Thymus (tissue), 11 donors: ENCODE results near the gene RPL19. TPM values are rescaled to one million over a fixed set of nuclear protein-coding genes. Genes with fewer than 3 reads are reported as not detected.
A peak's percentile ranks its signal among the peaks of the same experiment; 100 is the strongest.

ENCODE experiments used
- DNase-seq, 9 donors: peaks; one replicate each; pipeline ENCODE4 v3.0.0-alpha.2; 2013; ENCODE audit warnings: low spot score in 9 of 9, low read depth in 6 of 9, missing footprints in 1 of 9
- H3K27ac ChIP-seq, 2 donors: one replicate each; pipeline ENCODE4 v1.5.1; 2013; ENCODE audit warnings: control low read depth in 1 of 2, low read depth in 1 of 2, low read length in 1 of 2, mild to moderate bottlenecking in 1 of 2, moderate library complexity in 1 of 2
- H3K27me3 ChIP-seq, 2 donors: one replicate each; pipeline ENCODE4 v1.5.1; 2013; ENCODE audit warnings: low read length in 1 of 2; ENCODE audit not compliant: control insufficient read depth in 2 of 2, insufficient read depth in 1 of 2
- H3K36me3 ChIP-seq, 2 donors: one replicate each; pipeline ENCODE4 v1.5.1; 2013; ENCODE audit warnings: low read length in 1 of 2, mild to moderate bottlenecking in 1 of 2, moderate library complexity in 1 of 2; ENCODE audit not compliant: control insufficient read depth in 2 of 2, insufficient read depth in 2 of 2
- H3K4me1 ChIP-seq, 2 donors: one replicate each; pipeline ENCODE4 v1.5.1; 2013; ENCODE audit warnings: low read length in 2 of 2; ENCODE audit not compliant: control insufficient read depth in 2 of 2, insufficient read depth in 2 of 2
- H3K4me3 ChIP-seq, 2 donors: one replicate each; pipeline ENCODE4 v1.5.1; 2013; ENCODE audit warnings: low read length in 2 of 2, control low read depth in 1 of 2, mild to moderate bottlenecking in 1 of 2
- H3K9me3 ChIP-seq, 2 donors: one replicate each; pipeline ENCODE4 v1.5.1; 2013; ENCODE audit warnings: low read length in 1 of 2, mild to moderate bottlenecking in 1 of 2; ENCODE audit not compliant: control insufficient read depth in 2 of 2, insufficient read depth in 1 of 2
- WGBS: extraction: QIAGEN DNeasy Blood & Tissue Kit; methylation state at CpG from one replicate; pipeline ENCODE4 v1.1.7; 2013; 5-methylcytosine and 5-hydroxymethylcytosine counted together
- polyA plus RNA-seq: library from polyadenylated mRNA; stranded (reverse); fragments of 200-250 nt; gene quantifications from one replicate; pipeline ENCODE4 v1.2.3, GENCODE V29; 2013
- total RNA-seq: library from RNA; stranded (reverse); fragments of 120-200 nt; gene quantifications from one replicate; pipeline ENCODE4 v1.2.4, GENCODE V29; 2013
- donor health status: healthy.

Gene RPL19
- total and polyA plus RNA-seq, 2 donors: 3,707 to 3,788 TPM

DNA sequence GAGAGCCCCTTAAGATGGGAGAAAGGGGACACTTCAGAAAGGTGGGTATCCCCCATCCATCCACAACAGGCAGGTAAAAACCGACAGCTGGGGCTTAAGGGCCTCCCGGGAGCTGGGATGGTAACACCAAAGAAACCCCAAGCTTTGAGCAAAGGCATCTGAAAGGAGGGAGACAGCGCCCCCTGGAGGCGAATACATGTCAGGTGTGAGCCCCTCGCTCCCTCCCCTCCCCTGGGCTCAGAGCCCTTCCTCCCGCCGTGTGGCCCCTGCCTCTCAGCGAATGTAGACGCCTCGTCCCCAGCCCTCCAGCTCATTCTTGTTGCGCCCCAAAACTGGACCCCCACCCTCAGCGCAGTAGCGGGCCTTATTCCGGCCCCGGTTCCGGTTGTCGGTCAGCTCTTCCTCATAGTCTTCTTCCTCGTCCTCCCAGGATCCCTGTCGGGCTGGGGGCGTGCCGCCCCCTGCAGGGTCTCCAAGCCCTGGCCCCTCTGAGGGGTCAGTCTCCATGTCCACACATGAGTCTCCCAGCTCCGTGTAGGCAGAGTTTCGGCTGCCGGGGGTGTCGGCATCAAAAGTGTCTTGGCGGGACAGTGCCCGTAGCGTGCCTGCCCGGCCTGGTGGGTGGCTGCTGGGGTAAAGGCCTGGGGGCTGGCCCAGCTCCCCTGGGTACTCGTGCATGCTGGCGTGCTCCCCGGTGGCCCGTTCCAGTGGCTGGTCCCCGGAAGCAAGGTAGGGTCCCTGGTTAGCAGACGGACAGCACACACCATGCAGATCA, 25.0 kb upstream of the RPL19 start:
- Histone ChIP-seq H3K4me1 (peaks cover 29 to 54% of the 10 kb centered on the region in 2 donors), H3K4me3 (peak overlapping the region in 1 of 2 donors; percentile 18), H3K9me3 (peaks cover 1 to 3% of the 10 kb centered on the region in 2 donors), H3K27me3 (no peaks in the 10 kb centered on the region), H3K36me3 (peaks cover 34 to 38% of the 10 kb centered on the region in 2 donors), H3K27ac (peak overlapping the region in 1 of 2 donors; percentile 97)
- 63% methylated on average over 35 of the region's 35 CpGs for WGBS
- DNase-seq: peak in 6 of 9 donors; percentile 82 to 96 (median 91)

DNA sequence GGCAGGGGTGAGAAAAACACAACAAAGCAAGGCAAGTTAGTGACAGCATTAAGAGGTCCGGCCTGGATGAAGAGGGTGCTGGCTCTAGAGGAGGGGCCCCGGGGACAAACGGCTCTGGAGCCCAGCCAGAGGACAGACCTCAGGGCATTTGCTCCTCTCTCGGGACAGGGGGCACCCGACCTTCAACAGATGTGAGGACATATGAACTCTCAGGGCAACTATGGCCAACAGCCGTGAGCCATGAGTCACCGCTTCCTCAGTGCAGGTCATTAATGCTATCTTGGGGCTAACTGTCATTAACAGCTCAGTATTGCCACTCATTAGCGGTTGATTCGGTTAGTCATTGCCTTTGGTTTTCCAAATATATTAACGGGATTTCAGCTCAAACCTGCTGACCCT, 24.4 kb upstream of the RPL19 start:
- 93% methylated on average over 10 of the region's 10 CpGs for WGBS
- Histone ChIP-seq H3K9me3 (peaks cover 1 to 3% of the 10 kb centered on the region in 2 donors), H3K4me3 (no peak overlapping the region), H3K36me3 (peaks cover 36 to 38% of the 10 kb centered on the region in 2 donors), H3K27ac (no peak overlapping the region), H3K27me3 (no peaks in the 10 kb centered on the region), H3K4me1 (peaks cover 26 to 48% of the 10 kb centered on the region in 2 donors)
- DNase-seq: no peak

DNA sequence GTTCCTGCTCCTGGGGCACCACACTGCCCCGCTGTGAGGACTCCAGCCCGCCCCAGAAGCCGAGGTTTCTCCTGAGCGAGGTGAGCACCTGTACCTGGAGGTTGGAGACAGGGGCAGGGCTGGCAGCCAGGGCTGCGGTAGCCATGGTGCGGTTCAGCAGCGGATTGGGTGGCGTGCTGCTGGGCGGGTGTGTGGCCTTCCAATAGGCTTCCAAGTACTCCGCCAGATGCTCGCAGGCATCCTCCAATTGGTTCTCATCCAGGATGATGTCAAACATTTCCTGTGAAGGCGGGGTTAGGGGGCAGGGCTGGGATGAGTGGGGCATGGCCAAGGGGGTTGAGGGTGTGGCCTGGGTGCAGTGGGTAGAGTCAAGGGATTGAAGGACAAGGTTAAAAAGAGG, 22.8 kb upstream of the RPL19 start:
- Histone ChIP-seq H3K4me1 (peaks cover 20 to 32% of the 10 kb centered on the region in 2 donors), H3K27me3 (no peaks in the 10 kb centered on the region), H3K4me3 (no peak overlapping the region), H3K27ac (no peak overlapping the region), H3K36me3 (peaks cover 42 to 44% of the 10 kb centered on the region in 2 donors), H3K9me3 (peaks cover 1 to 7% of the 10 kb centered on the region in 2 donors)
- DNase-seq: no peak
- WGBS: 97% methylated on average over 12 of the region's 12 CpGs

DNA sequence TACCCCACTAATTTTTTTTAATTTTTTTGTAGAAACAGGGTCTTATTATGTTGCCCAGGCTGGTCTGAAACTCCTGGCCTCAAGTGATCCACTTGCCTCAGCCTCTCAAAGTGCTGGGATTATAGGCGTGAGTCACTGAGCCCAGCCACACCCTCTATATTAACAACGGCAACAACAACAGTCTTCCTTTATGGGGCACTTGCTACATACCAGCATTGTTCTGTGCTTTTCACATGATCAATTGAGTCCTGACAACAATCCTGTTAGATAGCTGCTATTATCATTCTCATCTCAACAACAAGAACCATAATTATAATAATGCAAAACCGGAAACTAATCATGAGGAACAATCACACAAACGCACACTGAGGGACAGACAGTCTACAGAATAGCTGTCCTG, 21.5 kb upstream of the RPL19 start:
- Histone ChIP-seq H3K4me3 (no peak overlapping the region), H3K36me3 (peaks cover 49 to 52% of the 10 kb centered on the region in 2 donors), H3K27me3 (no peaks in the 10 kb centered on the region), H3K4me1 (peaks cover 15 to 20% of the 10 kb centered on the region in 2 donors), H3K9me3 (peaks cover 1 to 7% of the 10 kb centered on the region in 2 donors), H3K27ac (no peak overlapping the region)
- WGBS: 95% methylated on average over 4 of the region's 4 CpGs
- no peak for DNase-seq

DNA sequence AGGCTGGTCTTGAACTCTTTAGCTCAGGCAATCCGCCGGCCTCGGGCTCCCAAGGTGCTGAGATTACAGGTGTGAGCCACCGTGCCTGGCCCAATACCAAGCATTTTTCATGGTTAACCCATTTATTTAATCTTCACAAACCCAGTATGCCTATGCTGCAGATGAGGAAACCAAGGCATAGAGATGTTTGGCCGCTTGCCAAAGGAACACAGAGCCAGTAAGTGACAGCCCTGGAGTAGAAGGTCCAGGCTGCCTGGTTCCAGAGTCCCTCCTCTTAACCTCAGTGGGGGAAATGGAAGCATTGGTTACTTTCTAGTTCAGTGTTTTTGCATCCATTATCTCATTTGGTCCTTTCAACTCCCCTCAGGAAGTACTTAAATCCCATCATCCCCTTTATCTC, 18.8 kb upstream of the RPL19 start:
- H3K27ac ChIP-seq: no peak overlapping the region
- H3K36me3 ChIP-seq: peaks cover 64 to 68% of the 10 kb centered on the region in 2 donors
- H3K4me3 ChIP-seq: no peak overlapping the region
- no peak for DNase-seq
- H3K27me3 ChIP-seq: no peaks in the 10 kb centered on the region
- peaks cover 3 to 4% of the 10 kb centered on the region in 2 donors for H3K9me3 ChIP-seq
- WGBS: 97% methylated on average over 5 of the region's 5 CpGs
- H3K4me1 ChIP-seq: no peaks in the 10 kb centered on the region

DNA sequence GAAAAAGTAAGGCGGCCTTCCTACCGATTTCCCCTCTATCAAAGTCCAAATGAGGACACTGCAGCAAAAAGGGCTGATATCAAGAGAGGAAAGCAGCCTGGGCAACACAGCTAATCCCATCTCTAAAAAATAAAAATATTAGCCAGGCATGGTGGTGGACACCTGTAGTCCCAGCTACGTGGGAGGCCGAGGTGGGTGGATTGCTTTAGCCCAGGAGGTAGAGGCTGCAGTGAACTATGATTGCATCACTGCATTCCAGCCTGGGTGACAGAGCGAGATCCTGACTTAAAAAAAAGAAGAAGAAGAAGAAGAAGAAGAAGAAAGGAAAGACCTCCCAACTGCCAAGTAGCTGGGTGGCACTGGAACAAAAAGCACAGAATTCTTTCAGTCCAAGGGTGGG, 17.0 kb upstream of the RPL19 start:
- no peak for DNase-seq
- Histone ChIP-seq H3K4me1 (no peaks in the 10 kb centered on the region), H3K9me3 (peaks cover 2 to 4% of the 10 kb centered on the region in 2 donors), H3K27ac (no peak overlapping the region), H3K27me3 (no peaks in the 10 kb centered on the region), H3K36me3 (peaks cover 59 to 65% of the 10 kb centered on the region in 2 donors), H3K4me3 (no peak overlapping the region)
- 98% methylated on average over 5 of the region's 5 CpGs for WGBS

DNA sequence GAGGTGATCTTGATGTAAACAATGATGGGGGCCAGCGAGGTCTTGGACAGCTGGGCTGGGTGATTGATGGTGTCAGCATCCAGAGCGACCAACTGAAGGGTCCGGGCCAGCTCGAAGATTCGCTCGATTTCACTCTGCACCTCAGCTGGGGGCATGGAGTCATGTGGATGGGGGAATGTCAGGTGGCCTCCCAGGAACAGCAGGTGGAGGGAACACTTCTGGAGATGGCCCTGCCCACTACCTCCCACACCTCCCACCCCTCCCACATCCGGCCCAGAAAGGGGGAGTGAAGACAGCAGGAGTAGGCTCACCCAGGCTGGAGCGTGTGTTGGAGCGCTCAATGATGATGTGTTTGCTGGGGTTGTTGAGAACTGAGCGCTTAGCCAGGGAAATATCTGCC, 16.4 kb upstream of the RPL19 start:
- Histone ChIP-seq H3K4me1 (no peaks in the 10 kb centered on the region), H3K36me3 (peaks cover 62 to 63% of the 10 kb centered on the region in 2 donors), H3K27me3 (no peaks in the 10 kb centered on the region), H3K4me3 (no peak overlapping the region), H3K9me3 (peaks cover 2 to 4% of the 10 kb centered on the region in 2 donors), H3K27ac (no peak overlapping the region)
- WGBS: 97% methylated on average over 10 of the region's 10 CpGs
- DNase-seq: no peak

DNA sequence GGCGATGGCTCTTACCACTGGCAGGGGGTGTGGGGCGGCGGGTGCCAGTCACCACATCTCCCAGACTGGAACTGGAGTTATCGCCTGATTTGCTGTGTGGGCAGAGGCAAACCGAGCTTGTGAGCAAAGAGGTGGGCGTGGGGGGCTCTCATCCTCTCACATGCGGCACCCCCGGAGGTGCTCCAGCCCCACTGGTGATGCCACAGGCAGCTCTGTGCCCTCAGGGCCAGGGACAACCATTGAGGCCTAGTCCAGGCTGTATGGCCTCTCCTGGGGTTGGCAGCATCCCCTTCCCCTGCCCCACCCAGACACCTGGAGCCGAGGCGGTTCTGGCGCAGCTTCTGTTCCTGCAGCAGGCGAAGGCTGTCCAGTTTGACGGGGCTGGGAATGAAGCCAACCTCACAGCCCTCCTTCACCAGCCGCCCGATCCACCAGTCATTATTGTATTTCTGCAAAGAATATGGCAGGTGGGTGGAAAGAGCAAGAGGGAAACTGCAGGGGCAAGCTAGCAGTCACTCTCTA, 13.5 kb upstream of the RPL19 start:
- no peak for DNase-seq
- no peak overlapping the region for H3K27ac ChIP-seq
- H3K27me3 ChIP-seq: no peaks in the 10 kb centered on the region
- H3K9me3 ChIP-seq: peaks cover under 1 to 2% of the 10 kb centered on the region in 2 donors
- peaks cover 60 to 73% of the 10 kb centered on the region in 2 donors for H3K36me3 ChIP-seq
- 97% methylated on average over 15 of the region's 15 CpGs for WGBS
- H3K4me1 ChIP-seq: no peaks in the 10 kb centered on the region
- H3K4me3 ChIP-seq: no peak overlapping the region

DNA sequence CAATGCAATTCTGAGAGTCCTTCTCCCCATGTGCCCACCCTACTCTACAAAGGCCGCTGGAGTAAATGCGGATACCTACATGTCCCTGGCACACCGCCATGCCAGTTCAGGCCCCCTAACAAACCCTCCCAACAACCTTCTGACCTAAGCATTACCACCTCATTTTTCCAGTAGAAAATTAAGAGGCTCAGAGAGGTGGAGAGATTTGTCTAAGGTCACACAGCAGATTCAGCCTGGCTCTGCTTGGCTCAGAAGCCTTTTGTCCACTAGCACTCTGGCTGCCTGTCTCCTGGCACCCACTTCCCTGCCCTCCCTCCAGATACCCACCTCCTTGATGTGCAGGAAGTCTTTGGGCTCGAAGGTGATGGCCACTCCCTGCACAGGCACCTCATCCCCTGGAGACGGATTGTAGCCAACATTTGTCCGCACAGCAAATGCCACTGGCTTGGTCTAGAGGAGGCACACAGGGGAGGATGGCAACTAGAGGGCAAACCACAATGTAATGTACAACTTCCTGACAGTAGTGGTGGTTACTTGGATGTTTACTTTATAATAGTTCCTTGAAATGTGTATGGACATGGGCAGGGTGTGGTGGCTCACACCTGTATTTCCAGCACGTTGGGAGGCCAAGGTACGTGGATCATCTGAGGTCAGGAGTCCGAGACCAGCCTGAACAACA, 12.8 kb upstream of the RPL19 start:
- 95% methylated on average over 9 of the region's 9 CpGs for WGBS
- peaks cover 0 to 2% of the 10 kb centered on the region in 2 donors for H3K9me3 ChIP-seq
- H3K27me3 ChIP-seq: no peaks in the 10 kb centered on the region
- no peak overlapping the region for H3K27ac ChIP-seq
- H3K4me1 ChIP-seq: no peaks in the 10 kb centered on the region
- DNase-seq: no peak
- H3K4me3 ChIP-seq: no peak overlapping the region
- H3K36me3 ChIP-seq: peaks cover 67 to 77% of the 10 kb centered on the region in 2 donors
